ENCODE data around the gene MAP3K10.

The MAP3K10 gene

DNA sequence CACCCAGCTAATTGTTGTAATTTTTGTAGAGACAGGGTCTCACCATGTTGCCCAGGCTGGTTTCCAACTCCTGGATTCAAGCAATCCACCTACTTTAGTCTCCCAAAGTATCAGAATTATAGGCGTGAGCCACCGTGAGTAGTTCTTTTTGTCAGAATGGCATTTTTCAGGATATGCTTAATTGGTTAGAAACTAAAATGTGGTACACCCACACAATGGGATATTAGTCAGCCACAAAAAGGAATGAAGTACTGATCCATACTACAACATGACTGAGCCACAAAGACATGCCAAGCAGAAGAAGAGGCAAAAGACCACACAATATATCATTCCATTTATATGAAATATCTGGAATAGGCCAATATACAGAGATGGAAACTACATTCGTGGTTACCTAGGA is 41.7 kb upstream of the MAP3K10 start:
- no peak overlapping the region for H2BK12ac ChIP-seq (ENCODE audit: low read length)
- H4K91ac ChIP-seq (ENCODE audit: low read depth, low read length, poor library complexity): no peak overlapping the region
- H3K14ac ChIP-seq (ENCODE audit: low read length): no peak overlapping the region
- H3K4me1 ChIP-seq (ENCODE audit: control insufficient read depth in 2 of 2, insufficient read depth in 1 of 2, low read depth in 1 of 2, low read length in 2 of 2): no peaks in the 10 kb centered on the region
- no peaks in the 10 kb centered on the region for H3K79me1 ChIP-seq (ENCODE audit: low read depth, low read length)
- no peak overlapping the region for H3K4me2 ChIP-seq (ENCODE audit: insufficient read depth, low read length, poor library complexity, severe bottlenecking)
- H3K36me3 ChIP-seq (replicated peaks in 1 of 2; ENCODE audit: control insufficient read depth in 2 of 2, insufficient read depth in 2 of 2, low read length in 2 of 2): no peaks in the 10 kb centered on the region
- H3K18ac ChIP-seq (ENCODE audit: low read length): no peak overlapping the region
- no peak overlapping the region for H2AFZ ChIP-seq (ENCODE audit: low read length)
- H4K8ac ChIP-seq (ENCODE audit: low read depth, low read length): no peak overlapping the region
- no peak overlapping the region for H3K4ac ChIP-seq (ENCODE audit: low read length)
- no peak overlapping the region for H3K23ac ChIP-seq (ENCODE audit: low read depth, low read length, poor library complexity)
- no peak for DNase-seq (ENCODE audit: low spot score)
- H2BK15ac ChIP-seq (ENCODE audit: low read length): no peak overlapping the region
- no peaks in the 10 kb centered on the region for H3K9me3 ChIP-seq (replicated peaks in 1 of 2; ENCODE audit: control insufficient read depth in 2 of 2, insufficient read depth in 1 of 2, low read depth in 1 of 2, low read length in 2 of 2)
- no peak overlapping the region for H3K4me3 ChIP-seq (ENCODE audit: low read length in 2 of 2)
- H3K27ac ChIP-seq (replicated peaks; ENCODE audit: low read length): no peak overlapping the region
- no CpG with 5 or more reads among the region's 3 CpGs for WGBS, 2 donors (ENCODE audit: extremely low coverage in 2 of 2, insufficient read length in 2 of 2, insufficient replicate concordance in 1 of 2)
- H3K27me3 ChIP-seq (ENCODE audit: control insufficient read depth in 3 of 3, insufficient read depth in 3 of 3, low read depth in 1 of 3, low read length in 3 of 3): no peaks in the 10 kb centered on the region
- no peak overlapping the region for H3K9ac ChIP-seq (ENCODE audit: low read depth, low read length, poor library complexity)
- no peak overlapping the region for H2BK5ac ChIP-seq (ENCODE audit: low read length)
- H2BK120ac ChIP-seq (ENCODE audit: low read depth, low read length): no peak overlapping the region
- H2AK5ac ChIP-seq (ENCODE audit: low read depth, low read length): no peak overlapping the region

DNA sequence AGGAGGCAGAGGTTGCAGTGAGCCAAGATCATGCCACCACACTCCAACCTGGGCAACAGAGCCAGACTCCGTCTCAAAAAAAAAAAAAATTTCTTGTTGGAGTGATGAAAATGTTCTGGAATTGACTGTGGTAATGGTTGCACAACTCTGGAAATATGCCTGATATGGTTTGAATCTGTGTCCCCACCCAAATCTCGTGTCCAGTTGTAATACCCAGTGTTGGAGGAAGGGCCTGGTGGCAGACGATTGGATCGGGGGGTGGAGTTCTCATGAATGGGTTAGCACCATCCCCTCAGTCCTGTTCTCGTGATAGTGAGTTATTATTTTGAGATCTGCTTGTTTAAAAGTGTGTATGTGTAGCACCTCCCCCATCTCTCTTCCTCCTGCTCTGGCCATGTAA is 41.1 kb upstream of the MAP3K10 start:
- H4K91ac ChIP-seq (ENCODE audit: low read depth, low read length, poor library complexity): no peak overlapping the region
- H3K27me3 ChIP-seq (ENCODE audit: control insufficient read depth in 3 of 3, insufficient read depth in 3 of 3, low read depth in 1 of 3, low read length in 3 of 3): no peaks in the 10 kb centered on the region
- H3K4me2 ChIP-seq (ENCODE audit: insufficient read depth, low read length, poor library complexity, severe bottlenecking): no peak overlapping the region
- H2AK5ac ChIP-seq (ENCODE audit: low read depth, low read length): no peak overlapping the region
- no peak overlapping the region for H2BK15ac ChIP-seq (ENCODE audit: low read length)
- H3K23ac ChIP-seq (ENCODE audit: low read depth, low read length, poor library complexity): no peak overlapping the region
- H2BK12ac ChIP-seq (ENCODE audit: low read length): no peak overlapping the region
- no peaks in the 10 kb centered on the region for H3K36me3 ChIP-seq (replicated peaks in 1 of 2; ENCODE audit: control insufficient read depth in 2 of 2, insufficient read depth in 2 of 2, low read length in 2 of 2)
- no peak overlapping the region for H2BK5ac ChIP-seq (ENCODE audit: low read length)
- no peaks in the 10 kb centered on the region for H3K9me3 ChIP-seq (replicated peaks in 1 of 2; ENCODE audit: control insufficient read depth in 2 of 2, insufficient read depth in 1 of 2, low read depth in 1 of 2, low read length in 2 of 2)
- no peak overlapping the region for H2AFZ ChIP-seq (ENCODE audit: low read length)
- no peak overlapping the region for H3K18ac ChIP-seq (ENCODE audit: low read length)
- no peak overlapping the region for H2BK120ac ChIP-seq (ENCODE audit: low read depth, low read length)
- no peak overlapping the region for H4K8ac ChIP-seq (ENCODE audit: low read depth, low read length)
- no CpG with 5 or more reads among the region's 5 CpGs for WGBS, 2 donors (ENCODE audit: extremely low coverage in 2 of 2, insufficient read length in 2 of 2, insufficient replicate concordance in 1 of 2)
- H3K27ac ChIP-seq (replicated peaks; ENCODE audit: low read length): no peak overlapping the region
- H3K14ac ChIP-seq (ENCODE audit: low read length): no peak overlapping the region
- H3K4ac ChIP-seq (ENCODE audit: low read length): no peak overlapping the region
- H3K4me1 ChIP-seq (ENCODE audit: control insufficient read depth in 2 of 2, insufficient read depth in 1 of 2, low read depth in 1 of 2, low read length in 2 of 2): no peaks in the 10 kb centered on the region
- no peak for DNase-seq (ENCODE audit: low spot score)
- H3K79me1 ChIP-seq (ENCODE audit: low read depth, low read length): no peaks in the 10 kb centered on the region
- no peak overlapping the region for H3K4me3 ChIP-seq (ENCODE audit: low read length in 2 of 2)
- no peak overlapping the region for H3K9ac ChIP-seq (ENCODE audit: low read depth, low read length, poor library complexity)

GRCh38 chr19:40154121-40154680 is 37.0 kb upstream of the MAP3K10 start:
- WGBS, 2 donors (ENCODE audit: extremely low coverage in 2 of 2, insufficient read length in 2 of 2, insufficient replicate concordance in 1 of 2): no CpG with 5 or more reads among the region's 11 CpGs
- no peak for DNase-seq (ENCODE audit: low spot score)

GRCh38 chr19:40155749-40156265 is 35.4 kb upstream of the MAP3K10 start:
- no peak overlapping the region for H3K4me2 ChIP-seq (ENCODE audit: insufficient read depth, low read length, poor library complexity, severe bottlenecking)
- DNase-seq (ENCODE audit: low spot score): no peak

More at GRCh38 chr19:40154121-40154680, 37.0 kb upstream of the MAP3K10 start:
- no peak overlapping the region for H2BK12ac ChIP-seq (ENCODE audit: low read length)
- no peaks in the 10 kb centered on the region for H3K9me3 ChIP-seq (replicated peaks in 1 of 2; ENCODE audit: control insufficient read depth in 2 of 2, insufficient read depth in 1 of 2, low read depth in 1 of 2, low read length in 2 of 2)
- H4K8ac ChIP-seq (ENCODE audit: low read depth, low read length): no peak overlapping the region
- H3K4me1 ChIP-seq (ENCODE audit: control insufficient read depth in 2 of 2, insufficient read depth in 1 of 2, low read depth in 1 of 2, low read length in 2 of 2): no peaks in the 10 kb centered on the region
- no peaks in the 10 kb centered on the region for H3K79me1 ChIP-seq (ENCODE audit: low read depth, low read length)
- peak overlapping the region; percentile 11 for H2AFZ ChIP-seq (ENCODE audit: low read length)
- no peak overlapping the region for H3K27ac ChIP-seq (replicated peaks; ENCODE audit: low read length)
- no peak overlapping the region for H3K23ac ChIP-seq (ENCODE audit: low read depth, low read length, poor library complexity)
- H3K9ac ChIP-seq (ENCODE audit: low read depth, low read length, poor library complexity): no peak overlapping the region
- no peak overlapping the region for H3K18ac ChIP-seq (ENCODE audit: low read length)
- H4K91ac ChIP-seq (ENCODE audit: low read depth, low read length, poor library complexity): no peak overlapping the region
- H2BK5ac ChIP-seq (ENCODE audit: low read length): no peak overlapping the region
- H3K4me2 ChIP-seq (ENCODE audit: insufficient read depth, low read length, poor library complexity, severe bottlenecking): no peak overlapping the region
- no peak overlapping the region for H2BK15ac ChIP-seq (ENCODE audit: low read length)
- no peak overlapping the region for H2AK5ac ChIP-seq (ENCODE audit: low read depth, low read length)
- no peak overlapping the region for H3K4me3 ChIP-seq (ENCODE audit: low read length in 2 of 2)
- H3K36me3 ChIP-seq (replicated peaks in 1 of 2; ENCODE audit: control insufficient read depth in 2 of 2, insufficient read depth in 2 of 2, low read length in 2 of 2): no peaks in the 10 kb centered on the region
- H2BK120ac ChIP-seq (ENCODE audit: low read depth, low read length): no peak overlapping the region
- no peak overlapping the region for H3K4ac ChIP-seq (ENCODE audit: low read length)
- no peaks in the 10 kb centered on the region for H3K27me3 ChIP-seq (ENCODE audit: control insufficient read depth in 3 of 3, insufficient read depth in 3 of 3, low read depth in 1 of 3, low read length in 3 of 3)
- H3K14ac ChIP-seq (ENCODE audit: low read length): peak overlapping the region; percentile 71

More at GRCh38 chr19:40155749-40156265, 35.4 kb upstream of the MAP3K10 start:
- Histone ChIP-seq H2AFZ (ENCODE audit: low read length) (no peak overlapping the region), H3K4ac (ENCODE audit: low read length) (no peak overlapping the region), H3K9me3 (replicated peaks in 1 of 2; ENCODE audit: control insufficient read depth in 2 of 2, insufficient read depth in 1 of 2, low read depth in 1 of 2, low read length in 2 of 2) (no peaks in the 10 kb centered on the region), H2AK5ac (ENCODE audit: low read depth, low read length) (no peak overlapping the region), H2BK5ac (ENCODE audit: low read length) (no peak overlapping the region), H3K14ac (ENCODE audit: low read length) (no peak overlapping the region), H3K9ac (ENCODE audit: low read depth, low read length, poor library complexity) (no peak overlapping the region), H2BK12ac (ENCODE audit: low read length) (no peak overlapping the region), H3K79me1 (ENCODE audit: low read depth, low read length) (no peaks in the 10 kb centered on the region), H4K91ac (ENCODE audit: low read depth, low read length, poor library complexity) (no peak overlapping the region), H3K18ac (ENCODE audit: low read length) (no peak overlapping the region), H3K27me3 (ENCODE audit: control insufficient read depth in 3 of 3, insufficient read depth in 3 of 3, low read depth in 1 of 3, low read length in 3 of 3) (no peaks in the 10 kb centered on the region), H2BK15ac (ENCODE audit: low read length) (no peak overlapping the region), H4K8ac (ENCODE audit: low read depth, low read length) (no peak overlapping the region), H3K23ac (ENCODE audit: low read depth, low read length, poor library complexity) (no peak overlapping the region), H3K4me1 (ENCODE audit: control insufficient read depth in 2 of 2, insufficient read depth in 1 of 2, low read depth in 1 of 2, low read length in 2 of 2) (no peaks in the 10 kb centered on the region), H3K36me3 (replicated peaks in 1 of 2; ENCODE audit: control insufficient read depth in 2 of 2, insufficient read depth in 2 of 2, low read length in 2 of 2) (no peaks in the 10 kb centered on the region), H3K27ac (replicated peaks; ENCODE audit: low read length) (no peak overlapping the region), H2BK120ac (ENCODE audit: low read depth, low read length) (no peak overlapping the region), H3K4me3 (ENCODE audit: low read length in 2 of 2) (no peak overlapping the region)
- no CpG with 5 or more reads among the region's 8 CpGs for WGBS, 2 donors (ENCODE audit: extremely low coverage in 2 of 2, insufficient read length in 2 of 2, insufficient replicate concordance in 1 of 2)
